Measurements from ENCODE around the gene AFG1L.

DNA sequence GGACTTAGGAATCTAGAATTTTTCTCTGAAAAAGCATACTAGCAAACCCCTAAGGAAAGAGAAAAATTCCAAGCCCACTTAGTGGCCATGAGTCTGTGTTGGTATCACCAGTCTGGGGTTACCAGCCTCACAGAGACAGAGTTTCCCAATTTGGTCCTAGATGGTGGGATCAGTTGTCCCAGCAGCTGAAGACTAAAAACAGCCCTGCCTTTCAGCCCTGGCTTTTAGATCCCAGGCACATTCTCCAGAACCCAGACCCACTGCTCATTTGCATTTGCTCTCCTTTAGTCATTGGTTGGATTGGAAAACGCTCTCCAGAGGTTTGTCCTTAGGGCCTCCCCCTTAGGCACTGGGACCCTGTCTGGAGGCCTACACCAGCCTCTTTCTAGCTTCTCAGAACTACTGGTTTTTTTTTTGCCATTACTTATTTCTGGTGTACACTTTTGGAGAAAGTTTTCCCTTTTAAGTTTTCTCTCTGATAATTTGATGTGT is 226.8 kb downstream of the AFG1L start:
- no peak for TF ChIP-seq POLR2AphosphoS5 (IDR thresholded peaks at IDR 0.05; ENCODE audit: insufficient read depth in 1 of 2, low read depth in 1 of 2)
- TF ChIP-seq, protein P1, sequence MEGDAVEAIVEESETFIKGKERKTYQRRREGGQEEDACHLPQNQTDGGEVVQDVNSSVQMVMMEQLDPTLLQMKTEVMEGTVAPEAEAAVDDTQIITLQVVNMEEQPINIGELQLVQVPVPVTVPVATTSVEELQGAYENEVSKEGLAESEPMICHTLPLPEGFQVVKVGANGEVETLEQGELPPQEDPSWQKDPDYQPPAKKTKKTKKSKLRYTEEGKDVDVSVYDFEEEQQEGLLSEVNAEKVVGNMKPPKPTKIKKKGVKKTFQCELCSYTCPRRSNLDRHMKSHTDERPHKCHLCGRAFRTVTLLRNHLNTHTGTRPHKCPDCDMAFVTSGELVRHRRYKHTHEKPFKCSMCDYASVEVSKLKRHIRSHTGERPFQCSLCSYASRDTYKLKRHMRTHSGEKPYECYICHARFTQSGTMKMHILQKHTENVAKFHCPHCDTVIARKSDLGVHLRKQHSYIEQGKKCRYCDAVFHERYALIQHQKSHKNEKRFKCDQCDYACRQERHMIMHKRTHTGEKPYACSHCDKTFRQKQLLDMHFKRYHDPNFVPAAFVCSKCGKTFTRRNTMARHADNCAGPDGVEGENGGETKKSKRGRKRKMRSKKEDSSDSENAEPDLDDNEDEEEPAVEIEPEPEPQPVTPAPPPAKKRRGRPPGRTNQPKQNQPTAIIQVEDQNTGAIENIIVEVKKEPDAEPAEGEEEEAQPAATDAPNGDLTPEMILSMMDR (IDR thresholded peaks at IDR 0.05) = no peak
